Naive B cell (primary cell): ENCODE measurements around the gene SMARCC2. TPM values are rescaled to one million over a fixed set of nuclear protein-coding genes. Genes with fewer than 3 reads are reported as not detected.

Experiments used
- ATAC-seq, 2 donors: fragments of 150-1000 bp; cut with Tn5 transposase; 2 replicates each; pipeline ENCODE4 v1.10.0; 2021; ENCODE audit warnings: low read depth in 2 of 2, mild to moderate bottlenecking in 2 of 2, moderate library complexity in 2 of 2
- DNase-seq: peaks from one replicate; pipeline ENCODE4 v3.0.0; 2022
- H3K27ac Mint-ChIP-seq, 6 donors: one replicate each; pipeline ENCODE4 v1.8.0; 2020 to 2022; ENCODE audit warnings: mild to moderate bottlenecking in 6 of 6, mixed read lengths in 6 of 6, moderate library complexity in 5 of 6, inconsistent platforms in 2 of 6
- H3K27me3 Mint-ChIP-seq, 3 donors: one replicate each; pipeline ENCODE4 v1.8.0; 2021 to 2022; ENCODE audit warnings: mixed read lengths in 3 of 3, mild to moderate bottlenecking in 1 of 3
- H3K36me3 Mint-ChIP-seq, 2 donors: one replicate each; pipeline ENCODE4 v1.8.0; 2020 to 2022; ENCODE audit warnings: mixed read lengths in 2 of 2, inconsistent platforms in 1 of 2, mild to moderate bottlenecking in 1 of 2
- H3K4me1 Mint-ChIP-seq, 3 donors: one replicate each; pipeline ENCODE4 v1.8.0; 2020 to 2022; ENCODE audit warnings: mixed read lengths in 3 of 3, inconsistent platforms in 1 of 3, mild to moderate bottlenecking in 1 of 3, moderate library complexity in 1 of 3
- H3K4me3 Mint-ChIP-seq, 8 donors: one replicate each; pipeline ENCODE4 v1.8.0; 2020 to 2022; ENCODE audit warnings: mild to moderate bottlenecking in 8 of 8, mixed read lengths in 8 of 8, moderate library complexity in 8 of 8, inconsistent platforms in 2 of 8
- H3K9me3 Mint-ChIP-seq, 7 donors: one replicate each; pipeline ENCODE4 v1.8.0; 2020 to 2022; ENCODE audit warnings: mixed read lengths in 7 of 7, mild to moderate bottlenecking in 5 of 7, inconsistent platforms in 2 of 7, moderate library complexity in 1 of 7
- polyA plus RNA-seq, 6 donors: library from polyadenylated mRNA; unstranded; fragments of 300-500 nt; fragmentation: Illumina TruSeq; gene quantifications; one replicate each; pipeline ENCODE4 v1.2.3, GENCODE V29; 2021; ENCODE audit warnings: low read depth in 6 of 6

SMARCC2 gene
- polyA plus RNA-seq, 6 donors from 2014 or later = 33.3 to 112 (median 64.8) TPM

GRCh38 chr12:56172839-56173238 is 16.4 kb downstream of the SMARCC2 start:
- Mint-ChIP-seq H3K9me3 (no peaks in the 10 kb centered on the region), H3K36me3 (peaks cover 7 to 27% of the 10 kb centered on the region in 2 donors), H3K4me3 (no peak overlapping the region), H3K27me3 (no peaks in the 10 kb centered on the region), H3K27ac (peak overlapping the region in 1 of 6 donors; percentile 38), H3K4me1 (peaks cover 0 to 7% (median 0%) of the 10 kb centered on the region in 3 donors)
- ATAC-seq = no peak
- DNase-seq = no peak

DNA sequence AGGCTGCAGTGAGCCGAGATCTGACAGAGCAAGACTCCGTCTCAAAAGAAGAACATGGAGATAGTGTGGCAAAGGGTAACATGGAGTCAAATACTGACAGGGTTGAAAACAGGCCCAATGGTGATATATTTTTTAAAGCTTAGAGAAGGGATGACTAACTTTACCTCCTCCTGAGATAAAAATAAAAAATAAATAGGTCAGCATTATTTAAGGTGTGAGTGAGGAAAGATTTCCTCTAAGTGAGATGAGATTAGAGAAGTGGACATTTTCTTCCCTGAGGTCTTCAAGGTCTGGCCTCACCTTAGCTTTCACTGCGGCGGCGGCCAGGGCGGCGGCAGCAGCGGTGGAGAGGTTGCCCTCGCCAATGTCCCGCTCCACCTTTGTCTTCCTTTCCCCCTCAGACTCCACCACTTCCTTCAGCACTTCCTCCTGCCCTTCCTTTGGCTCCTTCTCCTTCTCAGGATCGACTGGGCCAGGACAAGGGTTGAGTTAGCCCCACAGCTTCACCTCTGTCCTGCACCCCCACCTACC is 20.0 kb downstream of the SMARCC2 start:
- H3K27ac Mint-ChIP-seq = peak overlapping the region in 3 of 6 donors; percentile 42 to 84 (median 81)
- H3K4me3 Mint-ChIP-seq = no peak overlapping the region
- H3K4me1 Mint-ChIP-seq = peaks cover 0 to 1% (median 0%) of the 10 kb centered on the region in 3 donors
- ATAC-seq (no peak), DNase-seq (no peak)
- peaks cover 11 to 29% of the 10 kb centered on the region in 2 donors for H3K36me3 Mint-ChIP-seq
- H3K9me3 Mint-ChIP-seq = no peaks in the 10 kb centered on the region
- H3K27me3 Mint-ChIP-seq = no peaks in the 10 kb centered on the region

- no peaks in the 10 kb centered on the region for H3K9me3 Mint-ChIP-seq
- peaks cover 11 to 48% of the 10 kb centered on the region in 2 donors for H3K36me3 Mint-ChIP-seq
Observed at GRCh38 chr12:56165369-56165768, 23.9 kb downstream of the SMARCC2 start.

GRCh38 chr12:56164345-56164729 is 24.9 kb downstream of the SMARCC2 start:
- H3K4me3 Mint-ChIP-seq = no peak overlapping the region
- peak overlapping the region in 1 of 6 donors; percentile 65 for H3K27ac Mint-ChIP-seq
- no peak for DNase-seq
- H3K4me1 Mint-ChIP-seq = peaks cover 22% of the 10 kb centered on the region in 3 donors
- no peaks in the 10 kb centered on the region for H3K27me3 Mint-ChIP-seq
- ATAC-seq = no peak
- peaks cover 4 to 44% of the 10 kb centered on the region in 2 donors for H3K36me3 Mint-ChIP-seq
- no peaks in the 10 kb centered on the region for H3K9me3 Mint-ChIP-seq

More at GRCh38 chr12:56165369-56165768, 23.9 kb downstream of the SMARCC2 start:
- DNase-seq = no peak
- Mint-ChIP-seq H3K27ac (peak overlapping the region in 2 of 6 donors; percentile 57 to 68), H3K4me3 (peak overlapping the region in 1 of 8 donors; percentile 75), H3K27me3 (no peaks in the 10 kb centered on the region), H3K4me1 (peaks cover 11 to 12% (median 12%) of the 10 kb centered on the region in 3 donors)
- no peak for ATAC-seq

DNA sequence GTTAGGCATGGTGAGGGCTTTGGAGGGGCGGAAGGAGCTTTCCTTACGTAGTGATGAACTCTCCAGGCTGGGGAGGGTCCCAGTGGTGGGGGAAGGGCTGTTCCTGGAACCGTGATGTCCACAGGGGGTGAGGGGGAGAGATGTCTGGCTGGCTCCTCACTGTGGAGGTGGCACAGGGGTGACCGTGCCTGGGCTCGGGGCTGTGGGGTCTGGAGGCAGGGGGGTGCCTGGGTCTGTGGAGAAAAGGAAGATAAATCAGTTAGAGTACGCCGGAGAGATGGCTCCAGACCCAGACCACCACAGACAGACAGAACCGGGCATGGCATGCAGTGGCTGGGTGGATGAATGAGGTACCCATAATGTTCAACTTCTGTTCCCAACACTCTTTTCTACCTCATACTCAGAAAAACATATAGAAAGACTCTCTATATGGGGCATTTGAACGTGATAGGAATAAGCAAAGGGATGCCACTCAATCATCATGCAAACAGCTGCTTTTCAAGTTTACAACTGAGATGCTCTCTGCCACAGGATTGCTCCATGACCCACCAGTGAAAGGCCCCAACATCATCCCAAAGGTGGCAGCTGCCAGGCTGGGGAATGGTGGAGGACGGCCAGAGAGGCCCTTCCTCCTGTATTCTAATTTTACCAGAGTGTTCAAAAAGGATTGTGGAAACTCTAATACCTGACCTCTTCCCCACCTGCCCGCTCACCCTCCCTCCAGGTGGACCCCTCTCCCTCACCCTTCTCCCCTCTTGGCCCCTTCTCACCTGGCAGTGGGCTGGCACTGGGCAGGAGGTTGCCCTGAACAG is 25.5 kb downstream of the SMARCC2 start:
- Mint-ChIP-seq H3K9me3 (no peaks in the 10 kb centered on the region), H3K27ac (peak overlapping the region in 2 of 6 donors; percentile 38 to 64), H3K4me1 (peaks cover 28% of the 10 kb centered on the region in 3 donors), H3K4me3 (peak overlapping the region in 2 of 8 donors; percentile 3 to 12), H3K27me3 (no peaks in the 10 kb centered on the region), H3K36me3 (peaks cover 4 to 43% of the 10 kb centered on the region in 2 donors)
- DNase-seq (no peak), ATAC-seq (no peak)

DNA sequence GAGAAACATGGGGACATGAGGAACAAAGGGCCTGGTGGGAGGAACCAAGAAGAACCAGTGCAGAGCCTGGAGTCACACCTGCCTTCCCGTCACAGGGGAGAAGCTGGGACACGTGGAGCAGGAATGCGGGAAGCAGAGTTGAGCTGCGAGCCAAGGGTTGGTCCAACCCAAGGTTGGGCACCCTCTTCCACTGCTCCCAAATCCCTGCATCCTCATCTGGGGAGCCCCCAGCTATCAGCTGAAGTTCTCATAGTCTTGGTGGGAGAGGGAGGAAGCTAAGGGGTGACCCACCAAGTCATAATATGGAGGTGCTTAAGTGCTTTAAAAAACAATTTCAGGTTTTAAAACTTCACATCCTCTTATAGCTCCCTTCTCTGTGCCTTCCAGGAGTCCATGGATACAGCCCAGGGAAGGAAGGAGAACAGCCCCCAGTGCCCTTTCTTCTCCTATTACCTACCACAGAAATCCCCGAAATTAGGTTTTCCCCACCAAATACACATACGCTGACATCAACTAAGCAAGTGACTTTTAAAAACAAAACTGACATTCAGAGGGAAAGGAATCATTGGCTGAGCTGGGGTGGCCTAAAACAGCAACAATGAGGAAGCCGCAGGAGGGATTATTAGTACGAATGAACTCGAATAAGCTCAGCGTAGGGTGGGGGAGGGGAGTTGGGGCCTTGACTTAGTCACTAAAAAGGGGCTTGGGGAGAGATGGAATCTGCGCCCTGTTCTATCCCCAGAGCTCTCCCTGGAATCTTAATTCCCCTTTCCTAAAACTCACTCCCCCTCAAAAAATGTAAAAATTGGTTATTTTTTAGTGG is 26.6 kb downstream of the SMARCC2 start:
- H3K27ac Mint-ChIP-seq = peak overlapping the region in 3 of 6 donors; percentile 69 to 98 (median 76)
- peaks cover 31 to 35% (median 35%) of the 10 kb centered on the region in 3 donors for H3K4me1 Mint-ChIP-seq
- H3K9me3 Mint-ChIP-seq = no peaks in the 10 kb centered on the region
- H3K27me3 Mint-ChIP-seq = no peaks in the 10 kb centered on the region
- peak overlapping the region in 1 of 8 donors; percentile 35 for H3K4me3 Mint-ChIP-seq
- peaks cover 4 to 47% of the 10 kb centered on the region in 2 donors for H3K36me3 Mint-ChIP-seq
- ATAC-seq = no peak
- no peak for DNase-seq

- H3K4me3 Mint-ChIP-seq = peak overlapping the region in 4 of 8 donors; percentile 16 to 90 (median 34)
Observed at GRCh38 chr12:56161690-56162351, 27.5 kb downstream of the SMARCC2 start.

DNA sequence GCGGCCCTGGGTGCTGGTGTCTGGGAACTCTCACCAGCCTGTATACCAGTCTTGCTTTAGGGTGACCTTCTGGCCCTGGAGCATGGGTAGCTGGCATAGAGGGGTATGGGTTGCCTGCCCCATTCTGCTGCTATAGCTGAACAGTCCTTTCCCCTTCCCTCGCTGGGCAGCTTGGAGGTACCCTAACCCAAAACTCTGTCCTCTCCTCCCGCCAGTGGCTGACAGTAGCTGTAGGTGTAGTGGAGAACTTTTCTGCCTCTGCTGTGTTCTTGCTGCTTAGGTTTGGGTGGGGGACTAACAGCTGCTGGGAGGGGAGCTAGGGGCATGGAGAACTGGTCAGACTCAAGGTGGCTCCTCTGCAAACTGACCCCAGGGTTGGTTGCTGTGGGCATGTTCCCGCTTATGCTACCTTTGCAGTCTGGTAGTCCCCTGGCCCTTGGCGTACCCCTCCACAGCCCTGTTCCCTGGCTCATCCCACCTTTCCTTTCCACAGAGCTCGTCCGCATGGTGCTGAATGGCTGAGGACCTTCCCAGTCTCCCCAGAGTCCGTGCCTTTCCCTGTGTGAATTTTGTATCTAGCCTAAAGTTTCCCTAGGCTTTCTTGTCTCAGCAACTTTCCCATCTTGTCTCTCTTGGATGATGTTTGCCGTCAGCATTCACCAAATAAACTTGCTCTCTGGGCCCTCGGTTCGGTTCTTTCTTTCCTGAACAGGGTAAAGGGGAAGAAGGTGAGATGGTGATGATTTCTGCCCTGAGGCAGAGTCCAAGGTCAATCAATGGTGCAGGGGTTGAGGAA is 28.2 kb downstream of the SMARCC2 start:
- H3K9me3 Mint-ChIP-seq = no peaks in the 10 kb centered on the region
- H3K27me3 Mint-ChIP-seq = no peaks in the 10 kb centered on the region
- ATAC-seq (no peak), DNase-seq (no peak)
- peak overlapping the region; percentile 40 to 100 (median 95) for H3K4me3 Mint-ChIP-seq
- peak overlapping the region in 5 of 6 donors; percentile 47 to 98 (median 89) for H3K27ac Mint-ChIP-seq
- H3K4me1 Mint-ChIP-seq = peaks cover 39 to 44% (median 42%) of the 10 kb centered on the region in 3 donors
- H3K36me3 Mint-ChIP-seq = peaks cover 4 to 42% of the 10 kb centered on the region in 2 donors

More at GRCh38 chr12:56161690-56162351, 27.5 kb downstream of the SMARCC2 start:
- H3K27me3 Mint-ChIP-seq = no peaks in the 10 kb centered on the region
- ATAC-seq (no peak), DNase-seq (no peak)
- H3K4me1 Mint-ChIP-seq = peaks cover 39 to 42% (median 42%) of the 10 kb centered on the region in 3 donors
- H3K27ac Mint-ChIP-seq = peak overlapping the region in 4 of 6 donors; percentile 47 to 98 (median 82)
- H3K9me3 Mint-ChIP-seq = no peaks in the 10 kb centered on the region
- peaks cover 4 to 42% of the 10 kb centered on the region in 2 donors for H3K36me3 Mint-ChIP-seq

- H3K27ac Mint-ChIP-seq = peak overlapping the region; percentile 67 to 99 (median 95)
- H3K27me3 Mint-ChIP-seq = no peaks in the 10 kb centered on the region
- peaks cover 4 to 42% of the 10 kb centered on the region in 2 donors for H3K36me3 Mint-ChIP-seq
- no peaks in the 10 kb centered on the region for H3K9me3 Mint-ChIP-seq
- peak overlapping the region; percentile 40 to 100 (median 95) for H3K4me3 Mint-ChIP-seq
- H3K4me1 Mint-ChIP-seq = peaks cover 44 to 52% (median 47%) of the 10 kb centered on the region in 3 donors
- DNase-seq (no peak), ATAC-seq (no peak)
Observed at GRCh38 chr12:56160193-56160763, 29.0 kb downstream of the SMARCC2 start.

- Mint-ChIP-seq H3K4me3 (peak overlapping the region; percentile 90 to 100 (median 98)), H3K4me1 (peaks cover 46 to 57% (median 48%) of the 10 kb centered on the region in 3 donors), H3K27ac (peak overlapping the region; percentile 98 to 100 (median 98)), H3K27me3 (no peaks in the 10 kb centered on the region), H3K9me3 (no peaks in the 10 kb centered on the region), H3K36me3 (peaks cover 4 to 41% of the 10 kb centered on the region in 2 donors)
- no peak for DNase-seq
- no peak for ATAC-seq
Observed at GRCh38 chr12:56159482-56160192, 29.6 kb downstream of the SMARCC2 start.

- Mint-ChIP-seq H3K27me3 (no peaks in the 10 kb centered on the region), H3K9me3 (no peaks in the 10 kb centered on the region), H3K36me3 (peaks cover 0 to 35% of the 10 kb centered on the region in 2 donors), H3K27ac (peak overlapping the region; percentile 98 to 100 (median 98)), H3K4me3 (peak overlapping the region; percentile 90 to 100 (median 98)), H3K4me1 (peaks cover 46 to 57% (median 48%) of the 10 kb centered on the region in 3 donors)
- ATAC-seq = no peak
- DNase-seq = no peak
Observed at GRCh38 chr12:56158926-56159461, 30.3 kb downstream of the SMARCC2 start.
